ENCODE data around the gene CRYGC.

DNA sequence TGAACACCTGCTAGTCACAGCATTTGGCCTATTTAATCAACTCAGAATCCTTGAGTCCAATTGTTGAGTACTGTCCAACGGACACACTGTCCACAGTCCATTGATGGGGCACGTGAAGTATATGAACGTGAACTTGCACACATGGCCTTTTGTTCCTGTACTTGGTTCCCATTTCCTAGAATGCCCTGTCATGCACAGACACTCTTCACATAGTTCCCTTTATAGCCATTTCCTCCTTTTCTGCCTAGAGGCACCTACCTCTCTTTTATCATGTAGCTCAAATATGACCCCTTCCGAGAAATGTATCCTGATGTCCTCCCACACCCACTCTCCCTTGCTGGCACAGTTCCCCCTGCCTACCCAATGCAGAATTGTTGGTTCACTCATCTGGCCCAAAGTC, 42.5 kb upstream of the CRYGC start:
- TF ChIP-seq, protein P1, sequence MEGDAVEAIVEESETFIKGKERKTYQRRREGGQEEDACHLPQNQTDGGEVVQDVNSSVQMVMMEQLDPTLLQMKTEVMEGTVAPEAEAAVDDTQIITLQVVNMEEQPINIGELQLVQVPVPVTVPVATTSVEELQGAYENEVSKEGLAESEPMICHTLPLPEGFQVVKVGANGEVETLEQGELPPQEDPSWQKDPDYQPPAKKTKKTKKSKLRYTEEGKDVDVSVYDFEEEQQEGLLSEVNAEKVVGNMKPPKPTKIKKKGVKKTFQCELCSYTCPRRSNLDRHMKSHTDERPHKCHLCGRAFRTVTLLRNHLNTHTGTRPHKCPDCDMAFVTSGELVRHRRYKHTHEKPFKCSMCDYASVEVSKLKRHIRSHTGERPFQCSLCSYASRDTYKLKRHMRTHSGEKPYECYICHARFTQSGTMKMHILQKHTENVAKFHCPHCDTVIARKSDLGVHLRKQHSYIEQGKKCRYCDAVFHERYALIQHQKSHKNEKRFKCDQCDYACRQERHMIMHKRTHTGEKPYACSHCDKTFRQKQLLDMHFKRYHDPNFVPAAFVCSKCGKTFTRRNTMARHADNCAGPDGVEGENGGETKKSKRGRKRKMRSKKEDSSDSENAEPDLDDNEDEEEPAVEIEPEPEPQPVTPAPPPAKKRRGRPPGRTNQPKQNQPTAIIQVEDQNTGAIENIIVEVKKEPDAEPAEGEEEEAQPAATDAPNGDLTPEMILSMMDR (IDR thresholded peaks at IDR 0.05 in 4 of 5, conservative IDR thresholded peaks at IDR 0.05 in 1 of 5), result no peak
- TF ChIP-seq POLR2A (IDR thresholded peaks at IDR 0.05), result no peak

Data from gastrocnemius medialis (tissue), 4 donors.